C4-2B (cell line): ENCODE data around the gene UTP3.

Experiments used
- CTCF ChIP-seq: fragments of 450-650 bp; conservative IDR thresholded peaks from 2 replicates; pipeline ENCODE4 v1.5.1; 2017; ENCODE audit warnings: mild to moderate bottlenecking
- ZFX ChIP-seq: fragments of 450-650 bp; IDR thresholded peaks from 2 replicates; pipeline ENCODE4 v1.6.1; 2017

DNA sequence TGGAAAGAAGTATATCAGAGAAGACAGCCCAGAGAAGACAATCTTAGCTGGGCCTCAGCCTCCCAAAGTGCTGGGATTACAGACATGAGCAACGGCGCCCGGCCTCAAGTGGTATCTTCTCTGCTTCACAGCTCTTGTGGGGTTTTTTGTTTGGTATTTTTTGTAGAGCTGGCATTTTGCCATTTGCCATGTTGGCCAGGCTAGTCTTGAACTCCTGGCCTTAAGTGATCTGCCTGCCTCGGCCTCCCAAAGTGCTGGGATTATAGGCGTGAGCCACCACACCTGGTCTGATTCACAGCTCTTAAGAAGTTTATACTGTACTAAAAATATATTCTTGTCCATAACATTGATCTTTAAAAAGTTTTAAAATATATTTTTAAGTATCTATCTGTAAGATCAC, 12.4 kb downstream of the UTP3 start:
- no peak for TF ChIP-seq CTCF
- no peak for TF ChIP-seq ZFX
